OCI-LY1 (cell line): Measurements from ENCODE around the gene SLC2A4.

Experiments
- H2AFZ ChIP-seq: fragments of 200-600 bp; sonication (generic), shearing (Covaris generic); 2 replicates; pipeline ENCODE4 v1.6.0; 2014; ENCODE audit warnings: antibody characterized with exemption, mild to moderate bottlenecking, low read length
- H3F3A ChIP-seq: fragments of 200-600 bp; sonication (generic), shearing (Covaris generic); 2 replicates; pipeline ENCODE4 v1.6.0; 2014; ENCODE audit warnings: mild to moderate bottlenecking, antibody characterized with exemption, low read length, moderate library complexity; ENCODE audit not compliant: insufficient read depth
- H3K27ac ChIP-seq: fragments of 200-600 bp; sonication (generic); 2 replicates; pipeline ENCODE4 v1.5.1; 2014; ENCODE audit warnings: low read length, mixed run types, mild to moderate bottlenecking, low read depth; ENCODE audit not compliant: poor library complexity, severe bottlenecking
- H3K27me3 ChIP-seq: fragments of 200-600 bp; sonication (generic); 2 replicates; pipeline ENCODE4 v1.6.0; 2014; ENCODE audit warnings: antibody characterized with exemption, mild to moderate bottlenecking, low read length, moderate library complexity; ENCODE audit not compliant: insufficient read depth
- H3K36me3 ChIP-seq: fragments of 200-600 bp; sonication (generic); 2 replicates; pipeline ENCODE4 v1.6.1; 2014; ENCODE audit warnings: mild to moderate bottlenecking, antibody characterized with exemption, low read length, moderate library complexity, mixed read lengths; ENCODE audit not compliant: insufficient read depth
- H3K4me1 ChIP-seq: fragments of 200-600 bp; sonication (generic); 2 replicates; pipeline ENCODE4 v1.5.1; 2014; ENCODE audit warnings: mild to moderate bottlenecking, low read length, moderate library complexity; ENCODE audit not compliant: insufficient read depth, severe bottlenecking
- H3K4me2 ChIP-seq: fragments of 200-600 bp; sonication (generic), shearing (Covaris generic); 2 replicates; pipeline ENCODE4 v1.6.1; 2014; ENCODE audit warnings: low read length
- H3K4me3 ChIP-seq: fragments of 200-600 bp; sonication (generic); 2 replicates; pipeline ENCODE4 v1.5.1; 2014; ENCODE audit warnings: low read length, low read depth, mild to moderate bottlenecking, mixed read lengths; ENCODE audit not compliant: poor library complexity, severe bottlenecking
- H3K79me2 ChIP-seq: fragments of 200-600 bp; shearing (Covaris generic); 2 replicates; pipeline ENCODE4 v1.6.1; 2016; ENCODE audit warnings: mixed run types, low read length, mixed read lengths; ENCODE audit not compliant: insufficient read depth
- H3K9ac ChIP-seq: fragments of 200-600 bp; sonication (generic), shearing (Covaris generic); 2 replicates; pipeline ENCODE4 v1.6.1; 2014; ENCODE audit warnings: mild to moderate bottlenecking, low read length, mixed read lengths
- H3K9me2 ChIP-seq: fragments of 200-600 bp; sonication (generic), shearing (Covaris generic); 2 replicates; pipeline ENCODE4 v1.6.1; 2014; ENCODE audit warnings: low read depth, mild to moderate bottlenecking, low read length, mixed read lengths
- H3K9me3 ChIP-seq: fragments of 200-600 bp; shearing (Covaris generic); 2 replicates; pipeline ENCODE4 v1.6.1; 2014; ENCODE audit warnings: low read length, mixed read lengths
- H4K20me1 ChIP-seq: fragments of 200-600 bp; sonication (generic), shearing (Covaris generic); 2 replicates; pipeline ENCODE4 v1.6.0; 2016; ENCODE audit warnings: mild to moderate bottlenecking, low read length; ENCODE audit not compliant: insufficient read depth
- CTCF ChIP-seq: fragments of 200-600 bp; sonication (generic), shearing (Covaris generic); IDR thresholded peaks from 2 replicates; pipeline ENCODE4 v1.5.1; 2017; ENCODE audit warnings: mild to moderate bottlenecking, antibody characterized with exemption, low read length, moderate library complexity, mixed read lengths
- EZH2 ChIP-seq: fragments of 200-600 bp; sonication (generic), shearing (Covaris generic); IDR thresholded peaks from 2 replicates; pipeline ENCODE4 v1.8.0; 2017; ENCODE audit warnings: borderline replicate concordance, mixed run types, mild to moderate bottlenecking, antibody characterized with exemption, low read length, moderate library complexity, mixed read lengths

SLC2A4 gene

DNA sequence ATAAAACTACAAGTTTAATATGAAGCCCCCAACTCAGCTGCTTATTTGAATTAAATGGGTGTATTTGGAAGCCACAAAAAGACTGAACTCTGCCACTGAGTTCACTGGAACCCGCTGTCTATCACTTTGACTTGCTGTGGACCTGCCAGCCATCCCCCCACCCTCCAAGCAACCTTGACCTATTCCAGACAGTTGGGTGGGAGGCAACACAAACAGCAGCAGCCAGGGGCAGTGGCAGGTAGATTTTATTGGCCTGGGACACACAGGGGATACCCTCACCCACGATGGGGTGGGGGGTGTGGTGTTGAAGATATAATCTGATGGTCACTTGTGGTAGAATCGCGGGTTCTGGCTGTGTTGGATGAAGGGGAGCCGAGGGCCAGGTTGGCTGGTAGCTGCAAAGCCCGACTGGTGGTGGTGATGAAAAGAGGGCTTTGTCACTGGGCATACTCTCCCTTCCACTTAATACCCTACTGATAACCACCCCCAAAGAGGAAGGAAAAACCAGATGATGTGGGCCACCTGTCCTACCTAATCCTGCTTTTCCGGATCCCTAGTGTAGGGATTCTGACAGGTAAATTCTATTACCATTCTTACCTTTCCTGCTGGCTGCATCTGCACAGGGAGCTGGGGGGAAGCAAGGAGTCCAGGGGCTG, 31.0 kb downstream of the SLC2A4 start:
- no peak overlapping the region for H2AFZ ChIP-seq
- H3K27me3 ChIP-seq: no peaks in the 10 kb centered on the region
- no peak overlapping the region for H3K4me3 ChIP-seq
- TF ChIP-seq CTCF (no peak), EZH2 (no peak)
- peak overlapping the region; percentile 42 for H3K27ac ChIP-seq
- peaks cover 57% of the 10 kb centered on the region for H3K4me1 ChIP-seq
- peaks cover 28% of the 10 kb centered on the region for H3K79me2 ChIP-seq
- H3K9me2 ChIP-seq: no peaks in the 10 kb centered on the region
- peaks cover 4% of the 10 kb centered on the region; the same call in 1 of the 2 replicates for H4K20me1 ChIP-seq
- 0 out of 2 replicates have a peak overlapping the region, but pooled peaks have one; percentile 97 for H3K4me2 ChIP-seq
- no peak overlapping the region; the same call in 1 of the 2 replicates for H3K9ac ChIP-seq
- peaks cover 81% of the 10 kb centered on the region for H3K36me3 ChIP-seq
- H3K9me3 ChIP-seq: no peaks in the 10 kb centered on the region
- H3F3A ChIP-seq: peaks cover 23% of the 10 kb centered on the region

DNA sequence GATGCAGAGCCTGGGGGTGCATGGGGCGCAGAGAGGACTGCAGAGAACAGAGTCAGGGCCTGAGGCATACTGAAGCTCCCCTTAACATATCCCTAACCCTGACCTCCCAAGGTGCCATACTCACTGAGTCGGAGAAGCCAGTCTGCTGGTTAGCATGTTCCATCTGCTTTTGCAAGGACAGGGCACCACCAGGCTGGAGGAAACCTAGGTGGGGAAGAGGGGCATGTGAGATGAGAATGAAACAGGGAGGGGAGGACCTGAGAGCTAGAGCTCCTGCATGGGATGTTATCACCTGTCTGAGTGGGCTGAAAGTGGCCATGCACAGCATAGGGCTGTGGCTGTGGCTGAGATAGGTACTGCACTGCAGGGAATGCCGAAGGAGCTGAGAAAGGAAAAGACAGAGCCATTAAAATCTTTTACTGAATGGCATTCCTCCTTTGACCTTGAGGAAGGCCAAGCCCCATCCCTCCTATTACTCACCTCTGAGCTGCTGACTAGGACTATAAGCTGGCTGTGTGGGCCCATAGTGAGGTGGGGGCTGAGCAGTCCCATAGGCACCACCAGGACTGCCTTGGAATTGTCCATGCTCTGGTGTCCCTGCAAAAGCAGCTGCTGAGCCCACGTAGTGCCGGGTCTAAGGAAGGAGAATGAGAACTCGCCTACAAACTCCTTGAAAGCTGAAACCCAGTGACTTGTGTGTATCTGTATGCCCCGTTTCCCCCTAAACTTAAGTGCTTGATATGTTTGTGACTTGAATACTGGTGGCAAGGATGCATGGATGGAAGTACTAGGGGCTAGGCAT, 31.8 kb downstream of the SLC2A4 start:
- TF ChIP-seq EZH2: no peak
- peak; percentile 4; the same call in 1 of the 2 replicates for TF ChIP-seq CTCF
- peak overlapping the region; percentile 42 for H3K27ac ChIP-seq
- H3K36me3 ChIP-seq: peaks cover 81% of the 10 kb centered on the region
- peaks cover 57% of the 10 kb centered on the region for H3K4me1 ChIP-seq
- peaks cover 25% of the 10 kb centered on the region for H3K79me2 ChIP-seq
- peak overlapping the region; percentile 97; the same call in 1 of the 2 replicates for H3K4me2 ChIP-seq
- H3K9ac ChIP-seq: peak overlapping the region; percentile 5; the same call in 1 of the 2 replicates
- H3K9me3 ChIP-seq: no peaks in the 10 kb centered on the region
- no peak overlapping the region for H2AFZ ChIP-seq
- H3K9me2 ChIP-seq: no peaks in the 10 kb centered on the region
- peaks cover 23% of the 10 kb centered on the region for H3F3A ChIP-seq
- H3K27me3 ChIP-seq: no peaks in the 10 kb centered on the region
- H4K20me1 ChIP-seq: peaks cover 4% of the 10 kb centered on the region; the same call in 1 of the 2 replicates
- peak overlapping the region; percentile 99 for H3K4me3 ChIP-seq

DNA sequence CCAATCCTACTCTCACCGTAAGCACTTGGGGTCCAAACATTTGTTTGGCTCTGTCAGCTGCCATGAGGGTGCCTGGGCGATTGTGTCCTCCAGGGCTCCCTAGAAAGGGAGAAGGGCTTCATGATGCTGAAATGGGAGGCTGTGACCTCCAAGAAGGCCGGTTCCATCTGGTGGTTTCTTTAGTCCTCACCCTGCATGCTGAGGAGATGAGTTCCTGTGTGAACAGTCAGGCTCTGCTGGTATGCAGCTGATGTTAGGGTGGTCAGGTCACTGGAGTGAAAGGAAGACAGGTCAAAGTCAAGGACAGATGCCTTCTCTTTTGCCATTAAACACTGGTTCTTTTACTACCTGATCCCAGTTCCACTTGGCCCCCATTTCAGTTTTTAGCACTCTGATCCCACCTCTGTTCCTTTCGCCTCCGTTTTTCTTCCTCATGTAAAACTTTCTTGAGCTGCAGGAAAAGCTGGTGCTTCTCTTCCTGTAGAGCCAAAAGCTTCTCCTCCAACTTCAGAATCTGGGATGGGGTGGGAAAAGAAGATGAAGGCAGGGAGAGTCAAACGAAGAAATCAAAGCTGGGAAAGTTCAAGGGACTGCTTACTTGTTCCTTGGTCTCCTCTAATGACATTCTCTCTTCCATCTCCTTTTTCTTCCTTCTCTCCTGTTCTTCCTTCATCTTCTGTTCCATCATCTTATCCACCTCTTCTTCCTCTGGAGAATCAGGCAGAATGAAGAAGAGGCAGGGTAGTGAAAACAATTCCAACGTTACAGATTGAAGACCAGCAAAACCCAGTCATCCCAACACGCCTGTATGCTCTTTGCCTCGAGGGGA, 32.6 kb downstream of the SLC2A4 start:
- no peaks in the 10 kb centered on the region for H3K9me2 ChIP-seq
- H2AFZ ChIP-seq: no peak overlapping the region
- H3F3A ChIP-seq: peaks cover 23% of the 10 kb centered on the region
- TF ChIP-seq EZH2 (no peak), CTCF (no peak)
- H3K79me2 ChIP-seq: peaks cover 17% of the 10 kb centered on the region
- no peaks in the 10 kb centered on the region for H3K9me3 ChIP-seq
- no peaks in the 10 kb centered on the region for H3K27me3 ChIP-seq
- H3K4me1 ChIP-seq: peaks cover 53% of the 10 kb centered on the region
- H4K20me1 ChIP-seq: peaks cover 4% of the 10 kb centered on the region; the same call in 1 of the 2 replicates
- H3K4me2 ChIP-seq: peak overlapping the region; percentile 97
- peak overlapping the region; percentile 99 for H3K4me3 ChIP-seq
- H3K9ac ChIP-seq: peak overlapping the region; percentile 98
- peaks cover 82% of the 10 kb centered on the region for H3K36me3 ChIP-seq
- peak overlapping the region; percentile 42 for H3K27ac ChIP-seq
